Measurements from ENCODE around the gene SEMA3C. TPM values are rescaled to one million over a fixed set of nuclear protein-coding genes. Genes with fewer than 3 reads are reported as not detected.

SEMA3C gene
- total and polyA plus RNA-seq, 2 donors (not counting 1 experiment from before 2014, with no cell fraction given) = 0.06 TPM; not detected in 1

GRCh38 chr7:80949449-80949848 is 30.6 kb upstream of the SEMA3C start:
- Histone ChIP-seq H3K27me3 (replicated peaks in 1 of 4; ENCODE audit: control extremely low read depth in 1 of 4, control insufficient read depth in 3 of 4, insufficient read depth in 4 of 4, low read length in 3 of 4) (no peaks in the 10 kb centered on the region), H2AFZ (ENCODE audit: insufficient read depth, low read depth, low read length, poor library complexity, severe bottlenecking) (no peak overlapping the region), H3K9me3 (ENCODE audit: control extremely low read depth in 1 of 3, control insufficient read depth in 2 of 3, insufficient read depth in 1 of 3, low read length in 2 of 3) (peaks cover 0 to 4% (median 0%) of the 10 kb centered on the region in 3 donors), H3K4me2 (replicated peaks; ENCODE audit: low read depth, low read length, poor library complexity, severe bottlenecking) (no peak overlapping the region), H3K27ac (ENCODE audit: low read length in 2 of 2) (no peak overlapping the region), H3K4me1 (ENCODE audit: control insufficient read depth in 2 of 2, insufficient read depth in 2 of 2, low read length in 2 of 2) (no peaks in the 10 kb centered on the region), H3K9ac (ENCODE audit: low read length) (no peak overlapping the region), H3K4me3 (ENCODE audit: control extremely low read depth in 1 of 5, extremely low read depth in 1 of 5, insufficient read depth in 1 of 5, low read depth in 2 of 5, low read length in 4 of 5) (no peak overlapping the region), H3K79me2 (ENCODE audit: control insufficient read depth, insufficient read depth, low read length) (no peaks in the 10 kb centered on the region), H3K36me3 (replicated peaks in 1 of 2; ENCODE audit: control extremely low read depth in 1 of 2, control insufficient read depth in 1 of 2, extremely low read depth in 1 of 2, insufficient read depth in 2 of 2, low read length in 1 of 2) (no peaks in the 10 kb centered on the region), H4K20me1 (ENCODE audit: control insufficient read depth, insufficient read depth, low read length, poor library complexity, severe bottlenecking) (no peaks in the 10 kb centered on the region)
- Mint-ChIP-seq H3K4me3 (no peak overlapping the region), H3K4me1 (no peaks in the 10 kb centered on the region), H3K27me3 (no peaks in the 10 kb centered on the region), H3K9me3 (ENCODE audit: insufficient read depth) (no peaks in the 10 kb centered on the region), H3K27ac (no peak overlapping the region)
- DNase-seq = no peak
- ATAC-seq (ENCODE audit: low read depth) = no peak
- TF ChIP-seq CTCF (IDR thresholded peaks at IDR 0.05) = no peak
- TF ChIP-seq EZH2 (IDR thresholded peaks at IDR 0.05; ENCODE audit: borderline replicate concordance, insufficient read depth, low read depth, low read length, poor library complexity, severe bottlenecking) = no peak
- no CpG with 5 or more reads among the region's 1 CpG for WGBS (ENCODE audit: insufficient coverage)
- CTCF ChIA-PET = no interaction called here
- intact Hi-C loops (cut with micrococcal nuclease) = no loop called here
- POLR2A ChIA-PET = no interaction called here

DNA sequence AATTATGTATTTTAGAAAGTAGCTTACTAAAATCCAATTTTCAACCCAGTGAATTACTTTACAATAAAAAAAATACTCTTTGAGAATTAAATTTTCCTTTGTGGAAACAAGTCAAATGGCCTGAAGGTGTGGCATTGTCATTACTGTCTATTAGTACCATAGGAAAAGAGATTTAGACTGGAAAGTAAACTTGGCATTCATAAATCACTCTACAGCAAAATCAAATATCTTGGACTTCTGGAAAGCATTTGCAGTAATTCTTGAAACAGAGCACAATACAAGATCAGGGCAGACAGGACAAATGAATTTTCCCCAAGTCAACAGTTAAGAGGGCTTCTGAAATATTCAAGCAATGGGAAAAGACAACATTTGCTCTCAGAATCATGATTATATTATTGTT is 28.0 kb upstream of the SEMA3C start:
- Histone ChIP-seq H3K4me2 (replicated peaks; ENCODE audit: low read depth, low read length, poor library complexity, severe bottlenecking) (no peak overlapping the region), H4K20me1 (ENCODE audit: control insufficient read depth, insufficient read depth, low read length, poor library complexity, severe bottlenecking) (no peaks in the 10 kb centered on the region), H3K9ac (ENCODE audit: low read length) (no peak overlapping the region), H3K36me3 (replicated peaks in 1 of 2; ENCODE audit: control extremely low read depth in 1 of 2, control insufficient read depth in 1 of 2, extremely low read depth in 1 of 2, insufficient read depth in 2 of 2, low read length in 1 of 2) (no peaks in the 10 kb centered on the region), H3K9me3 (ENCODE audit: control extremely low read depth in 1 of 3, control insufficient read depth in 2 of 3, insufficient read depth in 1 of 3, low read length in 2 of 3) (peaks cover 0 to 2% (median 0%) of the 10 kb centered on the region in 3 donors), H3K4me1 (ENCODE audit: control insufficient read depth in 2 of 2, insufficient read depth in 2 of 2, low read length in 2 of 2) (no peaks in the 10 kb centered on the region), H2AFZ (ENCODE audit: insufficient read depth, low read depth, low read length, poor library complexity, severe bottlenecking) (no peak overlapping the region), H3K4me3 (ENCODE audit: control extremely low read depth in 1 of 5, extremely low read depth in 1 of 5, insufficient read depth in 1 of 5, low read depth in 2 of 5, low read length in 4 of 5) (no peak overlapping the region), H3K27me3 (replicated peaks in 1 of 4; ENCODE audit: control extremely low read depth in 1 of 4, control insufficient read depth in 3 of 4, insufficient read depth in 4 of 4, low read length in 3 of 4) (no peaks in the 10 kb centered on the region), H3K79me2 (ENCODE audit: control insufficient read depth, insufficient read depth, low read length) (no peaks in the 10 kb centered on the region), H3K27ac (ENCODE audit: low read length in 2 of 2) (no peak overlapping the region)
- intact Hi-C loops (cut with micrococcal nuclease) = no loop called here
- H3K9me3 Mint-ChIP-seq (ENCODE audit: insufficient read depth) = peaks cover 4% of the 10 kb centered on the region
- no peaks in the 10 kb centered on the region for H3K27me3 Mint-ChIP-seq
- ChIA-PET CTCF (no interaction called here), POLR2A (no interaction called here)
- ATAC-seq (ENCODE audit: low read depth) = no peak
- no peak for TF ChIP-seq CTCF (IDR thresholded peaks at IDR 0.05)
- TF ChIP-seq EZH2 (IDR thresholded peaks at IDR 0.05; ENCODE audit: borderline replicate concordance, insufficient read depth, low read depth, low read length, poor library complexity, severe bottlenecking) = no peak
- DNase-seq = no peak
- H3K4me1 Mint-ChIP-seq = no peaks in the 10 kb centered on the region
- no peak overlapping the region for H3K4me3 Mint-ChIP-seq
- H3K27ac Mint-ChIP-seq = no peak overlapping the region

Data from B cell (primary cell).